ENCODE results near the gene CDC42EP4. TPM values are rescaled to one million over a fixed set of nuclear protein-coding genes. Genes with fewer than 3 reads are reported as not detected.

The CDC42EP4 gene
- total RNA-seq, 4 donors from 2014 or later, result 35.8 to 57.0 (median 47.1) TPM

DNA sequence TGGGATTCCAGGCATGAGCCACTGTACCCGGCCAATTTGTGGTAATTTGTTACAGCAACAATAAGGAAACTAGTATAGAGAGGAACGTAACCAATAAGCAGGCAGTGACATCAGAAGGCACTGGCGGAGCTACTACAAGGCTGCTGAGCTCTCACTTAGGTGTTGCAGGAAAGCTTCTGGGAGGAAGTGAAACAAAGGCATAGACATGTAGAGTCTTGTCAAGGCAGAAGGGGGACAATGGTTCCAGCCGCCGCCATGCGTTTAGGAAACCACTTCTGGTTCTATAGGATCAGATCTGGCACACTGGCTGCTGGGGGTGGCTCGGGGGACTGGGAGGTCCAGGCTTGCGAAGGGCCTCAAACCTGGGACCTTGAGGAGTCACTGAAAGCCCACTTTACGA lies 40.7 kb downstream of the CDC42EP4 start:
- H3K27me3 ChIP-seq, result no peaks in the 10 kb centered on the region
- no peaks in the 10 kb centered on the region for H3K9me3 ChIP-seq
- in situ Hi-C loops (cut with MboI; ENCODE audit: low sequenced_read_pairs in 4 of 4) (no loop called here), intact Hi-C loops (cut with DNase I; ENCODE audit: low total_unique reads) (no loop called here)
- H3K4me3 ChIP-seq, result no peak overlapping the region
- H3K36me3 ChIP-seq, result no peaks in the 10 kb centered on the region
- DNase-seq, result no peak
- H3K27ac ChIP-seq, result no peak overlapping the region
- no peak for ATAC-seq
- no peak for TF ChIP-seq POLR2A (IDR thresholded peaks at IDR 0.05)
- TF ChIP-seq, protein P1, sequence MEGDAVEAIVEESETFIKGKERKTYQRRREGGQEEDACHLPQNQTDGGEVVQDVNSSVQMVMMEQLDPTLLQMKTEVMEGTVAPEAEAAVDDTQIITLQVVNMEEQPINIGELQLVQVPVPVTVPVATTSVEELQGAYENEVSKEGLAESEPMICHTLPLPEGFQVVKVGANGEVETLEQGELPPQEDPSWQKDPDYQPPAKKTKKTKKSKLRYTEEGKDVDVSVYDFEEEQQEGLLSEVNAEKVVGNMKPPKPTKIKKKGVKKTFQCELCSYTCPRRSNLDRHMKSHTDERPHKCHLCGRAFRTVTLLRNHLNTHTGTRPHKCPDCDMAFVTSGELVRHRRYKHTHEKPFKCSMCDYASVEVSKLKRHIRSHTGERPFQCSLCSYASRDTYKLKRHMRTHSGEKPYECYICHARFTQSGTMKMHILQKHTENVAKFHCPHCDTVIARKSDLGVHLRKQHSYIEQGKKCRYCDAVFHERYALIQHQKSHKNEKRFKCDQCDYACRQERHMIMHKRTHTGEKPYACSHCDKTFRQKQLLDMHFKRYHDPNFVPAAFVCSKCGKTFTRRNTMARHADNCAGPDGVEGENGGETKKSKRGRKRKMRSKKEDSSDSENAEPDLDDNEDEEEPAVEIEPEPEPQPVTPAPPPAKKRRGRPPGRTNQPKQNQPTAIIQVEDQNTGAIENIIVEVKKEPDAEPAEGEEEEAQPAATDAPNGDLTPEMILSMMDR (IDR thresholded peaks at IDR 0.05 in 4 of 5, conservative IDR thresholded peaks at IDR 0.05 in 1 of 5), result no peak
- no peaks in the 10 kb centered on the region for H3K4me1 ChIP-seq

DNA sequence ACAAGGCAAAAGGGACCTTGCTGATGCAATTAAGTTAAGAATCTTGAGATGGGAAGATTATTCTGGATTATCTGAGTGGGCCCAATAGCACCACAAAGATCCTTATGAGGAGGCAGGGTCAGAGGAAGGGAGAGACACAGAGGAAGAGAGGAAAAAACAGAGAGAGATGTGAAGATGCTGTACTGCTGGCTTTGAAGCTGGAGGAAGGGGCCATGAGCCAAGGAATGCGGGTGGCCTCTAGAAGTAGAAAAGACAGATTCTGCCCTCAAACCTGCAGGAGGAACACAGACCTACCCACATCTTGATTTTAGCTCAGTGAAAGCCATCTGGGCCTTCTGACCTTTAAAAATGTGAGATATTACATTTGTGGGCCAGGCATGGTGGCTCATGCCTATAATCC lies 42.0 kb downstream of the CDC42EP4 start:
- H3K4me1 ChIP-seq, result no peaks in the 10 kb centered on the region
- no peak for DNase-seq
- in situ Hi-C loops (cut with MboI; ENCODE audit: low sequenced_read_pairs in 4 of 4) (no loop called here), intact Hi-C loops (cut with DNase I; ENCODE audit: low total_unique reads) (no loop called here)
- no peak for TF ChIP-seq POLR2A (IDR thresholded peaks at IDR 0.05)
- TF ChIP-seq, protein P1 (IDR thresholded peaks at IDR 0.05 in 4 of 5, conservative IDR thresholded peaks at IDR 0.05 in 1 of 5), result no peak
- H3K27me3 ChIP-seq, result no peaks in the 10 kb centered on the region
- no peaks in the 10 kb centered on the region for H3K9me3 ChIP-seq
- no peak for ATAC-seq
- H3K27ac ChIP-seq, result no peak overlapping the region
- H3K36me3 ChIP-seq, result no peaks in the 10 kb centered on the region
- no peak overlapping the region for H3K4me3 ChIP-seq

DNA sequence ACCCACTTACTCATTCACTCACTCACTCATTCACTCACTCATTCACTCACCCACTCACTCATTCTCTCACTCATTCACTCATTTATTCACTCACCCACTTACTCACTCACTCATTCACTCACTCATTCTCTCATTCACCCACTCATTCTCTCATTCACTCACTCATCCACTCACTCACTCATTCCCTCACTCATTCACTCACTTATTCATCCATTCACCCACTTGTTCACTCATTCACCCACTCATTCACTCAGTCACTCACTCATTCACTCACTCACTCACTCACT lies 42.5 kb downstream of the CDC42EP4 start:
- ATAC-seq, result no peak

DNA sequence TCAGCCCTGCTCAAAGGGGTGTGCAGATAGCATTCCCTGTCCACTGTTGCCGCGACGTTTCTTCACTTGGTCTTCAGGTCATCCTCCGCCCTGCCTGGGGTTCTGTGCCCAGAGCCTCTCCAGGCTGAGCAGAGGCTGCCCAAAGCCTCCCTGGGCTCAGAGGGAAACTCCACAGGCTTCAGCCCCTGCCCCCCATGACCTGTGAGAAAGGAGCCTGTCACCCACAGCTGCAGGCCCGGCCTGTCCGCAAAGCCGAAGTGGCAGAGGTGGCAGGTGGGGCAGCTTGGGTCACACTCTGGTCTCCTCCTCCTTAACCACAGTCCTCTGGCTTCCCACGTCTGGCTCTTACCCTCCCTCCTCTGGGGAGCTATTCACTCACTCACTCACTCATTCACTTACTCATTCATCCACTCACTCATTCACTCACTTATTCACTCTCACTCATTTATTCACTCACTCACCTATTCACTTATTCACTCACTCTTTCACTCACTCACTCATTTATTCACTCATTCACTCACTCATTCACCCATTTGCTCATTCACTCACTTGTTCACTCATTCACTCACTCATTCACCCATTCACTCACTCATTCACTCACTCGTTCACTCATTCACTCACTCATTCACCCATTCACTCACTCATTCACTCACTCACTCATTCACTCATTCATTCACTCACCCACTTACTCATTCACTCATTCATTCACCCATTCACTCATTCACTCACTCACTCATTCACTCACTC lies 43.0 kb downstream of the CDC42EP4 start:
- Histone ChIP-seq H3K27me3 (no peaks in the 10 kb centered on the region), H3K4me1 (no peaks in the 10 kb centered on the region), H3K4me3 (no peak overlapping the region), H3K36me3 (no peaks in the 10 kb centered on the region), H3K27ac (no peak overlapping the region), H3K9me3 (no peaks in the 10 kb centered on the region)
- no peak for TF ChIP-seq POLR2A (IDR thresholded peaks at IDR 0.05)
- TF ChIP-seq, protein P1 (IDR thresholded peaks at IDR 0.05 in 4 of 5, conservative IDR thresholded peaks at IDR 0.05 in 1 of 5), result no peak
- in situ Hi-C loops (cut with MboI; ENCODE audit: low sequenced_read_pairs in 4 of 4) (no loop called here), intact Hi-C loops (cut with DNase I; ENCODE audit: low total_unique reads) (no loop called here)
- ATAC-seq (no peak), DNase-seq (no peak)

More for the DNA sequence above, 42.5 kb downstream of the CDC42EP4 start:
- no peaks in the 10 kb centered on the region for H3K27me3 ChIP-seq
- H3K9me3 ChIP-seq, result no peaks in the 10 kb centered on the region
- no peak overlapping the region for H3K4me3 ChIP-seq
- in situ Hi-C loops (cut with MboI; ENCODE audit: low sequenced_read_pairs in 4 of 4), result no loop called here
- no peaks in the 10 kb centered on the region for H3K36me3 ChIP-seq
- no peaks in the 10 kb centered on the region for H3K4me1 ChIP-seq
- intact Hi-C loops (cut with DNase I; ENCODE audit: low total_unique reads), result no loop called here
- H3K27ac ChIP-seq, result no peak overlapping the region
- no peak for DNase-seq
- TF ChIP-seq, protein P1 (IDR thresholded peaks at IDR 0.05 in 4 of 5, conservative IDR thresholded peaks at IDR 0.05 in 1 of 5), result no peak
- no peak for TF ChIP-seq POLR2A (IDR thresholded peaks at IDR 0.05)
